ENCODE measurements around the gene ATP2B3.

DNA sequence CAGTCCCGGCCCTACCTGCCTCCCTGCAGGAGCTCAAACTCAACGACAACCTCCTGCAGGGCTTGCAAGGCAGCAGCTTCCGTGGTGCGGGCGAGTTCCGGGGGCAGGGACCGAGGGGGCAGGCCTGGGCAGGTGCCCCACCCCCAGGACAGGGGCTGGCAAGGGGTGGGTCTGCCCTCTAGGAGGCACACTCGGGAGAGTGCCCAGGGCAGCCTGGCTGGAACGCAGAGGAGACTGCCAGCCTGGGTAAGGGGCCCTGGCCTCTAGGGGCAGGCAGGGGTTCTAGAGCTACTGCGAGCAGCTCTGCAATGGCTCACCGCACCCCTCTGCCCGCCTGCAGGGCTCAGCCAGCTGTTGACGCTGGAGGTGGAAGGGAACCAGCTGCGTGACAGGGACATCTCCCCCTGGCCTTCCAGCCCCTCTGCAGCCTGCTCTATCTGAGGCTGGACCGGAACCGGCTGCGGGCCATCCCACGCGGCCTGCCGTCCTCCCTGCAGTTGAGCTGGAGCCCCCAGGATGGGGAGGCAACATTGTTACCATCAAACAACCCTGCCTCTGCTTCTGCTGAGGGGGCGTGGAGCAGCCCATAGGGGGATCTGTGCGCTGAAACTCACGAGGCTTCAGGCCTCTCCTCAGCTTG lies 34.9 kb upstream of the ATP2B3 start:
- no peak for TF ChIP-seq TARDBP (IDR thresholded peaks at IDR 0.05)
- TF ChIP-seq NFRKB (IDR thresholded peaks at IDR 0.05), result no peak
- TF ChIP-seq FOXA1 (IDR thresholded peaks at IDR 0.05), result no peak
- no peak for TF ChIP-seq CTBP1 (IDR thresholded peaks at IDR 0.05; ENCODE audit: borderline replicate concordance)
- no peak for TF ChIP-seq ELF4 (IDR thresholded peaks at IDR 0.05)
- TF ChIP-seq BHLHE40 (IDR thresholded peaks at IDR 0.05; ENCODE audit: borderline replicate concordance), result no peak
- no peak for TF ChIP-seq ZNF384 (IDR thresholded peaks at IDR 0.05)
- TF ChIP-seq HDGF (IDR thresholded peaks at IDR 0.05; ENCODE audit: borderline replicate concordance), result no peak
- TF ChIP-seq, protein P1, sequence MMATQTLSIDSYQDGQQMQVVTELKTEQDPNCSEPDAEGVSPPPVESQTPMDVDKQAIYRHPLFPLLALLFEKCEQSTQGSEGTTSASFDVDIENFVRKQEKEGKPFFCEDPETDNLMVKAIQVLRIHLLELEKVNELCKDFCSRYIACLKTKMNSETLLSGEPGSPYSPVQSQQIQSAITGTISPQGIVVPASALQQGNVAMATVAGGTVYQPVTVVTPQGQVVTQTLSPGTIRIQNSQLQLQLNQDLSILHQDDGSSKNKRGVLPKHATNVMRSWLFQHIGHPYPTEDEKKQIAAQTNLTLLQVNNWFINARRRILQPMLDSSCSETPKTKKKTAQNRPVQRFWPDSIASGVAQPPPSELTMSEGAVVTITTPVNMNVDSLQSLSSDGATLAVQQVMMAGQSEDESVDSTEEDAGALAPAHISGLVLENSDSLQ (IDR thresholded peaks at IDR 0.05), result no peak
- TF ChIP-seq FOXM1 (IDR thresholded peaks at IDR 0.05; ENCODE audit: borderline replicate concordance), result no peak
- TF ChIP-seq SUZ12 (IDR thresholded peaks at IDR 0.05), result no peak
- TF ChIP-seq SP1 (IDR thresholded peaks at IDR 0.05), result no peak
- TF ChIP-seq FOXK2 (IDR thresholded peaks at IDR 0.05), result no peak
